ENCODE data around the gene CERK.
"Not testable (repeated sequence)": the region's sequence is repeated elsewhere in the genome, so short reads cannot be mapped to it uniquely, and the experiment has no call there.

CERK gene, protein sequence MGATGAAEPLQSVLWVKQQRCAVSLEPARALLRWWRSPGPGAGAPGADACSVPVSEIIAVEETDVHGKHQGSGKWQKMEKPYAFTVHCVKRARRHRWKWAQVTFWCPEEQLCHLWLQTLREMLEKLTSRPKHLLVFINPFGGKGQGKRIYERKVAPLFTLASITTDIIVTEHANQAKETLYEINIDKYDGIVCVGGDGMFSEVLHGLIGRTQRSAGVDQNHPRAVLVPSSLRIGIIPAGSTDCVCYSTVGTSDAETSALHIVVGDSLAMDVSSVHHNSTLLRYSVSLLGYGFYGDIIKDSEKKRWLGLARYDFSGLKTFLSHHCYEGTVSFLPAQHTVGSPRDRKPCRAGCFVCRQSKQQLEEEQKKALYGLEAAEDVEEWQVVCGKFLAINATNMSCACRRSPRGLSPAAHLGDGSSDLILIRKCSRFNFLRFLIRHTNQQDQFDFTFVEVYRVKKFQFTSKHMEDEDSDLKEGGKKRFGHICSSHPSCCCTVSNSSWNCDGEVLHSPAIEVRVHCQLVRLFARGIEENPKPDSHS

DNA sequence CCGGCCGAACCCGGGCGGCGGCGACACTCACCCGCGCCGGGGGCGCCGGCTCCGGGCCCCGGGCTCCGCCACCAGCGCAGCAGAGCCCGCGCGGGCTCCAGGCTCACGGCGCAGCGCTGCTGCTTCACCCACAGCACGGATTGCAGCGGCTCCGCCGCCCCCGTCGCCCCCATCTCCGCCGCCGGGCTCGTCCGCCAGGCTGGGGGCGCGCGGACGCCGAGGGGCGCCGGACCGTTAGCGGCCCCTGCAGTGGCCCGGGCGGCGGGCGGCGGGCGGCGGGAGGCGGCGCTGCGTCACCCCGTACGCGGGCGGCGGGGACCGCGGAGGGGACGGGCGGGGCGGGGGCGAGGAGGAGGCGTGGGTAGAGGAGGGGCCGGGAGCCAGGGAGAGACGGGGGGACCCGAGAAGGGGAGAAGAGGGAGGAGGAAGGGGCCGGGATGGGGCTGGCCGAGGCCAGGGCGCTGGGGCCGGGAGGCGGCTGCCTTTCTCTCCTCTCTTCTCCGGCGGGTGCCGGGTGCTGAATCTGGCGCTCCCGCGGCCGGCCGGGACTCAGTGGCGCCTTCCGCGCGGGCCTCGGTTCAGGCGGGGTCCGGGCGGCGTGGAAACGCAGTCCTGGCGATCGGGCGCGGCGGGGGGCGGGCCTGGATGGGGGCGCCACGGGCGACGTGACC lies at the start of gene CERK:
TSS of gene CERK (minus strand) at position 277 of the 671 bp plus-strand sequence. CDS start at position 173, 104 bp downstream.
- H3K4me1 ChIP-seq (ENCODE audit: control insufficient read depth, insufficient read depth, low read length): peaks cover 10% of the 10 kb centered on the region

DNA sequence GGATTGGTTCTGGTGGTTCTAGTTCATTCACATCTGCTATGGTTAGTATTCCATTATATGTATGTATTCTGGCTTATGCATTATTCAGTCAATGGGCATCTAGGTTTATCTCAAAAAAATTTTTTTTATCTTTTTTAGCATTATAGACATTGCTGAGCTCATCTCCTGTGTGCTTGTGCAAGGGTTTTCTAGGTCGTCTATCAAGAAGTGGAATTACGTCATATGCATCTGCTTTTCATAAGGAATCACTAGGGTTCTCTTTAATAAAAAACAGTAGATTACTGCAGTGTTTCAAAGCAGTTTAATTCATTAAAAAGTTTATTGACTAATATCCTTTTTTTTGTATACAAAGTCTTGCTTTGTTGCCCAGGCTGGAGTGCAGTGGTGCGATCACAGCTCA lies 45.7 kb upstream of the CERK start:
- no CpG with 5 or more reads among the region's 3 CpGs for WGBS (ENCODE audit: insufficient coverage, insufficient read length)
- H3K4me3 ChIP-seq (ENCODE audit: low read length): no peak overlapping the region
- no peak for DNase-seq (ENCODE audit: low read depth, low spot score)

More for the DNA sequence above, at the start of gene CERK:
- no CpG with 5 or more reads among the region's 99 CpGs for WGBS (ENCODE audit: insufficient coverage, insufficient read length)
- Histone ChIP-seq H3K4me3 (ENCODE audit: low read length) (peak within 1 kb of the TSS; percentile 85), H3K36me3 (ENCODE audit: control insufficient read depth, insufficient read depth, low read length) (no peaks in the 10 kb centered on the region), H3K27me3 (ENCODE audit: control insufficient read depth, insufficient read depth, low read length) (no peaks in the 10 kb centered on the region), H3K27ac (ENCODE audit: low read length) (no peak within 1 kb of the TSS), H3K9me3 (ENCODE audit: control insufficient read depth, insufficient read depth, low read length) (no peaks in the 10 kb centered on the region)
- no peak for DNase-seq (ENCODE audit: low read depth, low spot score)

DNA sequence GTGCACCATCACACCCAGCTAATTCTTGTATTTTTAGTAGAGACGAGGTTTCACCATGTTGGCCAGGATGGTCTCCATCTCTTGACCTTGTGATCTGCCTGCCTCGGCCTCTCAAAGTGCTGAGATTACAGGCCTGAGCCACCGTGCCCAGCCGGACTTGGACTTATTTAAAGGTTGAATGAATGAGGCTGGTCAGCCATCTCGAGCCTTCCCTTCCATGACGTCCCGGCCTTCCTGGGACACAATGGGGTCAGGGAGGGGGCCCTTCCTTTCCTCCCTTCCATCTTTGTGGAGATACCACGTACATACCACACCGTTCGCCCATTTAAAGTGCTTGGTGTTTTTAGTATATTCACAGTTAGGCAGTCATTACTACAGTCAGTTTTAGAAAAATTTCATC lies 44.1 kb upstream of the CERK start:
- not testable (repeated sequence) for H3K9me3 ChIP-seq (ENCODE audit: control insufficient read depth, insufficient read depth, low read length); H3K4me1 ChIP-seq (ENCODE audit: control insufficient read depth, insufficient read depth, low read length); H3K36me3 ChIP-seq (ENCODE audit: control insufficient read depth, insufficient read depth, low read length); H3K4me3 ChIP-seq (ENCODE audit: low read length); DNase-seq (ENCODE audit: low read depth, low spot score); H3K27me3 ChIP-seq (ENCODE audit: control insufficient read depth, insufficient read depth, low read length); H3K27ac ChIP-seq (ENCODE audit: low read length)
- no CpG with 5 or more reads among the region's 10 CpGs for WGBS (ENCODE audit: insufficient coverage, insufficient read length)

More for the DNA sequence above, 45.7 kb upstream of the CERK start:
- no peaks in the 10 kb centered on the region for H3K36me3 ChIP-seq (ENCODE audit: control insufficient read depth, insufficient read depth, low read length)
- no peaks in the 10 kb centered on the region for H3K4me1 ChIP-seq (ENCODE audit: control insufficient read depth, insufficient read depth, low read length)
- no peaks in the 10 kb centered on the region for H3K9me3 ChIP-seq (ENCODE audit: control insufficient read depth, insufficient read depth, low read length)
- no peaks in the 10 kb centered on the region for H3K27me3 ChIP-seq (ENCODE audit: control insufficient read depth, insufficient read depth, low read length)
- H3K27ac ChIP-seq (ENCODE audit: low read length): no peak overlapping the region

DNA sequence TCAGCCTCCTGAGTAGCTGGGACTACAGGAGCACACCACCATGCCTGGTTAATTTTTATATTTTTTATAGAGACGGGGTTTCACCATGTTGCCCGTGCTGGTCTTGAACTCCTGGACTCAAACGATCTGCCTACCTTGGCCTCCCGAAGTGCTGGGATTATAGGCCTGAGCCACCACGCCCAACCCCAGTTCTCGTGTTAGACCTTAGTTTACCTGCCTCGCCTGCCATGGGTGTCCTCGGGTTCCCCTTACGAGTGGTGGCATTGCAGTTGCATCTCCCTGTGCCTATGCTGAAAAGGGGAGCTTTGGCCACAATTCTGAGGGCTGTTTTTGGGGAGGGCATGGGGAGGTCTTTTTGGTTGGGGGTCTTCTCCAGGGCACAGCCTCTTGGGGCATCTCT lies 43.2 kb upstream of the CERK start:
- no peak for DNase-seq (ENCODE audit: low read depth, low spot score)
- no peaks in the 10 kb centered on the region for H3K9me3 ChIP-seq (ENCODE audit: control insufficient read depth, insufficient read depth, low read length)
- peaks cover 2% of the 10 kb centered on the region; the same call in 1 of the 2 replicates for H3K4me1 ChIP-seq (ENCODE audit: control insufficient read depth, insufficient read depth, low read length)
- H3K36me3 ChIP-seq (ENCODE audit: control insufficient read depth, insufficient read depth, low read length): no peaks in the 10 kb centered on the region
- no CpG with 5 or more reads among the region's 9 CpGs for WGBS (ENCODE audit: insufficient coverage, insufficient read length)
- H3K27me3 ChIP-seq (ENCODE audit: control insufficient read depth, insufficient read depth, low read length): no peaks in the 10 kb centered on the region
- H3K27ac ChIP-seq (ENCODE audit: low read length): no peak overlapping the region
- H3K4me3 ChIP-seq (ENCODE audit: low read length): no peak overlapping the region

DNA sequence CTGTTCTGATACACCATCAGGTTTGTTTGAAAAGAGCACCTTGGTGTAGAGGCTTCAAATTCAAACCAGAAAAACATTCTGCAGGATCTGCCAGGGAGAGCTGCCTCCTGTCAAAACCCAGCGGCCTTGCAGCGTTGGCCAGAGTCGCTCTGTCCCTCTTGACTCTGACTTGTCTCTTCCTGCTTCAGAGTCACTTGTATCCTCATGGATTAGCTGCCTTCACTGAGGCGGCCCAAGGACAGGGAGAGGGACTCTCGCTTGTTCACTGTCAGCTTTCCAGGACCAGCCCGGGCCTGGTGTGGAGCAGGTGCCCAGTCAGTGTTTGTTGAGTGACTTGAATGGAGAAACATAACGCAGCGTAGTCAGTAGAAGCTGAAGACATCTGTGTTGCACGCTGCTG lies 42.4 kb upstream of the CERK start:
- H3K4me1 ChIP-seq (ENCODE audit: control insufficient read depth, insufficient read depth, low read length): peaks cover 3% of the 10 kb centered on the region; the same call in 1 of the 2 replicates
- H3K36me3 ChIP-seq (ENCODE audit: control insufficient read depth, insufficient read depth, low read length): no peaks in the 10 kb centered on the region
- H3K4me3 ChIP-seq (ENCODE audit: low read length): no peak overlapping the region
- no CpG with 5 or more reads among the region's 9 CpGs for WGBS (ENCODE audit: insufficient coverage, insufficient read length)
- no peaks in the 10 kb centered on the region for H3K27me3 ChIP-seq (ENCODE audit: control insufficient read depth, insufficient read depth, low read length)
- no peaks in the 10 kb centered on the region for H3K9me3 ChIP-seq (ENCODE audit: control insufficient read depth, insufficient read depth, low read length)
- H3K27ac ChIP-seq (ENCODE audit: low read length): no peak overlapping the region
- no peak for DNase-seq (ENCODE audit: low read depth, low spot score)

DNA sequence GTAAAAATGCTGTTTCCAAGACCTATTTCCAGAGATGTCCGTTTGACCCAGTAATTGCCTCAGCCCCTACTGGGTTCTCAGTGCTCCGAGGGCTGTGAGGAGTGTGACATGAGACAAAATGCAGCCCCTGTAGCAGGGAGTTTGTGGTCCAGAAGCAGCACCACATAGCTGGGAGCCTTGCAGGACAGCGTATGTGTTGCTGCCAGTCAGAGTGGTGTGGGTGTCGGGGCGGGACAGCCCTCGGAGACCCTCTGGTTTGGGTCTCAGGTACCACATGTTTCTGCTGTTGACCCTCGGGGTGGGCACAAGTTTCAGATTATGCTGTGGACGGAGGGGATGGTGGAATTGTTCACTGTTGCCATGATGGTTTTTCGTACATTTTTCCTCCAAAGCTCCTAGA lies 41.6 kb upstream of the CERK start:
- no peak for DNase-seq (ENCODE audit: low read depth, low spot score)
- Histone ChIP-seq H3K27ac (ENCODE audit: low read length) (no peak overlapping the region), H3K9me3 (ENCODE audit: control insufficient read depth, insufficient read depth, low read length) (no peaks in the 10 kb centered on the region), H3K36me3 (ENCODE audit: control insufficient read depth, insufficient read depth, low read length) (no peaks in the 10 kb centered on the region), H3K4me3 (ENCODE audit: low read length) (no peak overlapping the region), H3K4me1 (ENCODE audit: control insufficient read depth, insufficient read depth, low read length) (peaks cover 3% of the 10 kb centered on the region; the same call in 1 of the 2 replicates), H3K27me3 (ENCODE audit: control insufficient read depth, insufficient read depth, low read length) (no peaks in the 10 kb centered on the region)
- WGBS (ENCODE audit: insufficient coverage, insufficient read length): no CpG with 5 or more reads among the region's 9 CpGs

DNA sequence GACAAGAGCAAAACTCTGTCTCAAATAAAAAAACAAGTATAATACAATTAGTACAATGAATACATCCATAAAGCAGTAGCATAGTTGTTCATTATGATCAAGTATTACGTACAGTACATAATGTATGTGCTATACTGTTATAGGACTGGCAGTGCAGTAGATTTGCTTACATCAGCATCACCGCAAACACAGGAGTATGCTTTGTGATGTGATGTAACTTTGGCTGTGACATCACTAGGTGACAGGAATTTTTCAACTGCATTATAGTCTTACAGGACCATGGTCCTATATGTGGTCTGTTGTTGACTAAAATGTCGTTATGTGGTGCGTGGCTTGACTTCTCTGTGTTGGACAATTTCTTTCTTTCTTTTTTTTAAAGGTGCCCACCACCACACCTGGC lies 41.0 kb upstream of the CERK start:
- peaks cover 3% of the 10 kb centered on the region; the same call in 1 of the 2 replicates for H3K4me1 ChIP-seq (ENCODE audit: control insufficient read depth, insufficient read depth, low read length)
- WGBS (ENCODE audit: insufficient coverage, insufficient read length): no CpG with 5 or more reads among the region's 4 CpGs
- DNase-seq (ENCODE audit: low read depth, low spot score): no peak
- no peak overlapping the region for H3K27ac ChIP-seq (ENCODE audit: low read length)
- no peak overlapping the region for H3K4me3 ChIP-seq (ENCODE audit: low read length)
- no peaks in the 10 kb centered on the region for H3K9me3 ChIP-seq (ENCODE audit: control insufficient read depth, insufficient read depth, low read length)
- H3K36me3 ChIP-seq (ENCODE audit: control insufficient read depth, insufficient read depth, low read length): no peaks in the 10 kb centered on the region
- H3K27me3 ChIP-seq (ENCODE audit: control insufficient read depth, insufficient read depth, low read length): no peaks in the 10 kb centered on the region

DNA sequence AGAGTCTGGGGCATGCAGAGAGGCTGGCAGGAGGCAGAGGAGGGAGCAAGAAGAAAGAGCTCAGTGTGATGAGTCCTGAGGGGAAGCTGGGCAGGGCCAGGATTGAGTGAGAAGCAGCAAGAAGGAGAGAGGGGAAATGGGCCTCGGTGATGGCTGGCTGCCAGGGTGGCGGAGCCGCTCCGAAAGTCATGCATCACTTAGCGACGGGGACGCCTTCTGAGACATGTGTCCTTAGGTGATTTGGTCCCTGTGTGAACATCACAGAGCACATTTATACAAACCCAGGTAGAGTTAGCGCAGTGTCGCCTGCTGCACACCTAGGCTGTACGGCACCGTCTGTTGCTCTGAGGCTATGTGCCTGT lies 39.5 kb upstream of the CERK start:
- peaks cover 6% of the 10 kb centered on the region; the same call in 1 of the 2 replicates for H3K4me1 ChIP-seq (ENCODE audit: control insufficient read depth, insufficient read depth, low read length)
- no peak overlapping the region for H3K27ac ChIP-seq (ENCODE audit: low read length)
- H3K4me3 ChIP-seq (ENCODE audit: low read length): no peak overlapping the region
- no peak for DNase-seq (ENCODE audit: low read depth, low spot score)
- H3K27me3 ChIP-seq (ENCODE audit: control insufficient read depth, insufficient read depth, low read length): no peaks in the 10 kb centered on the region
- H3K9me3 ChIP-seq (ENCODE audit: control insufficient read depth, insufficient read depth, low read length): no peaks in the 10 kb centered on the region
- H3K36me3 ChIP-seq (ENCODE audit: control insufficient read depth, insufficient read depth, low read length): no peaks in the 10 kb centered on the region
- no CpG with 5 or more reads among the region's 11 CpGs for WGBS (ENCODE audit: insufficient coverage, insufficient read length)

DNA sequence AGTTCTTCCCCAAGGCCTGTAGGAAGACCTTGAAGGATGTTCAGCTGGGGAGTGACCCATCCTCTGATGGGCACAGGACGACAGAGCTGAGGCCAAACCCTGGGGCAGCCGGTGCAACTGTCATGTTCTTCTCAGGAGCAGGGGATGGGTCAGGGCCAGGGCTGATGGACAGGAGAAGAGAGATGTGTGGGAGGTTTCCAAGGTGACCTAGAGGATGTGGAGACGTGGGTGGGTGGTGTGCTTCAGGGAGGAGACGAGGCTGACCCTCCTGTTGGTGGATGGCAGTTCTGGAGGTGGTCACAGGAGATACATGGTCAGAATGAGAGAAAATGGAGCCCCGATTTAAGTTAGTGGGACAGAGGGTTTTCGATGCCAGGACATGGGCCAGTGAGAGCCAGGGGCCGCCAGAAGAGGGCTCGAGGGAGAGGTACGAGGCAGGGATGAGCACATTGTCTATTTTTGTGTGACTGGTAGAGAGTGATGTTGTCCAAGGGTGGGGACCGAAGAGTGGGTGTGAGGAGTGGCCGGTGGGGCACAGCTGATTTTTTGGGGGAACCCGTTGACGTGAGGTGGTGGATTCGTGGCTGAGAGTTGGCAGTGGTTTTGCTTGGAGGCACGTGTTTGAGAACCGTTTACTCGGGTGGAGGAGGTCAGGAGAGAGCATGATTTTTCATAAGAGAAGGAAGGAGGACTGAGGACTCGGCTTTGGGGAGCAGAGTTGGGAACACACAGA lies 39.0 kb upstream of the CERK start:
- H3K27me3 ChIP-seq (ENCODE audit: control insufficient read depth, insufficient read depth, low read length): no peaks in the 10 kb centered on the region
- peaks cover 6% of the 10 kb centered on the region; the same call in 1 of the 2 replicates for H3K4me1 ChIP-seq (ENCODE audit: control insufficient read depth, insufficient read depth, low read length)
- DNase-seq (ENCODE audit: low read depth, low spot score): no peak
- H3K36me3 ChIP-seq (ENCODE audit: control insufficient read depth, insufficient read depth, low read length): no peaks in the 10 kb centered on the region
- H3K4me3 ChIP-seq (ENCODE audit: low read length): no peak overlapping the region
- H3K9me3 ChIP-seq (ENCODE audit: control insufficient read depth, insufficient read depth, low read length): no peaks in the 10 kb centered on the region
- no peak overlapping the region for H3K27ac ChIP-seq (ENCODE audit: low read length)
- 100% methylated on average over 2 of the region's 18 CpGs for WGBS (ENCODE audit: insufficient coverage, insufficient read length)

All from iPS DF 6.9 (cell line).